A549 (cell line): Measurements from ENCODE around the gene SECISBP2L.

Experiments
- BHLHE40 ChIP-seq: IDR thresholded peaks from 2 replicates; pipeline ENCODE4 v1.6.1; 2012; ENCODE audit warnings: low read depth, low read length, inconsistent platforms
- EP300 ChIP-seq, 2 experiments: fragments of >200 bp; sonication (Bioruptor Twin); formaldehyde crosslinking; IDR thresholded peaks; 2 replicates in 1 of 2; 3 replicates in 1 of 2; pipeline ENCODE4 v1.6.1; 2016 to 2017
- MAZ ChIP-seq: fragments of 150-350 bp; IDR thresholded peaks from 2 replicates; pipeline ENCODE4 v1.6.1; 2014; ENCODE audit warnings: antibody characterized with exemption, low read depth, low read length, borderline replicate concordance
- POLR2A ChIP-seq: IDR thresholded peaks from 2 replicates; pipeline ENCODE4 v1.6.1; 2012; ENCODE audit warnings: mild to moderate bottlenecking, low read length
- REST ChIP-seq: fragments of 200-600 bp; sonication (generic); IDR thresholded peaks from 2 replicates; pipeline ENCODE4 v1.6.1; 2016; ENCODE audit warnings: antibody characterized with exemption, mild to moderate bottlenecking, moderate library complexity
- TF ChIP-seq, protein P1 (sequence below): fragments of >200 bp; sonication (Bioruptor Twin); formaldehyde crosslinking; IDR thresholded peaks from 3 replicates; pipeline ENCODE4 v1.5.1; 2016

DNA sequence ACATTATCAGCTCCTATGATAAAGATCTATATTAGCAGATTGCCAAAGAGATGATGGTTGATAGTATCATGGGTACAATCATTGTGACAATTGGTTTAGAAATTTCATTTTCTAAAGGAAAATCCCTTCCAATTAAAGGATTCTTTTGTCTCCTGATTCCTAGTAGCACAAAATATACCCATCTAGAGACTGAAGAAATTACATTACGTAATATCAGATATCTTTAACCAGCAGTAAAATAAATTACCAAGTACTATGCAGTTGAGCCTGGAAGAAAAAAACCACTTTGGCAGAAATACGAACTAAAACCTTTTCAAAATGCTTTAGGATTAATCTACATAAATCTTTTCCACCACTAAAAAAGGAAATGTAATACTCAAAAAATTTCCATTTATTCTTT lies 46.9 kb downstream of the SECISBP2L start:
- TF ChIP-seq, protein P1, sequence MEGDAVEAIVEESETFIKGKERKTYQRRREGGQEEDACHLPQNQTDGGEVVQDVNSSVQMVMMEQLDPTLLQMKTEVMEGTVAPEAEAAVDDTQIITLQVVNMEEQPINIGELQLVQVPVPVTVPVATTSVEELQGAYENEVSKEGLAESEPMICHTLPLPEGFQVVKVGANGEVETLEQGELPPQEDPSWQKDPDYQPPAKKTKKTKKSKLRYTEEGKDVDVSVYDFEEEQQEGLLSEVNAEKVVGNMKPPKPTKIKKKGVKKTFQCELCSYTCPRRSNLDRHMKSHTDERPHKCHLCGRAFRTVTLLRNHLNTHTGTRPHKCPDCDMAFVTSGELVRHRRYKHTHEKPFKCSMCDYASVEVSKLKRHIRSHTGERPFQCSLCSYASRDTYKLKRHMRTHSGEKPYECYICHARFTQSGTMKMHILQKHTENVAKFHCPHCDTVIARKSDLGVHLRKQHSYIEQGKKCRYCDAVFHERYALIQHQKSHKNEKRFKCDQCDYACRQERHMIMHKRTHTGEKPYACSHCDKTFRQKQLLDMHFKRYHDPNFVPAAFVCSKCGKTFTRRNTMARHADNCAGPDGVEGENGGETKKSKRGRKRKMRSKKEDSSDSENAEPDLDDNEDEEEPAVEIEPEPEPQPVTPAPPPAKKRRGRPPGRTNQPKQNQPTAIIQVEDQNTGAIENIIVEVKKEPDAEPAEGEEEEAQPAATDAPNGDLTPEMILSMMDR: no peak
- TF ChIP-seq POLR2A: no peak
- no peak for TF ChIP-seq EP300 (IDR thresholded peaks at IDR 0.05)
- TF ChIP-seq REST: no peak
- TF ChIP-seq MAZ: no peak
- TF ChIP-seq BHLHE40: no peak
